HepG2 (cell line): ENCODE data around the gene P3H4. TPM values are rescaled to one million over a fixed set of nuclear protein-coding genes. Genes with fewer than 3 reads are reported as not detected.
A peak's percentile ranks its signal among the peaks of the same experiment; 100 is the strongest.

Source experiments
- CENPT ChIP-seq: sonication (generic); formaldehyde crosslinking; IDR thresholded peaks from 2 replicates; pipeline ENCODE4 v1.8.0; 2022; ENCODE audit warnings: low read depth, mild to moderate bottlenecking, moderate library complexity, missing genetic modification reagents
- ETV6 ChIP-seq: sonication (generic); formaldehyde crosslinking; conservative IDR thresholded peaks from 2 replicates; pipeline ENCODE4 v1.4.0; 2020; ENCODE audit warnings: missing genetic modification reagents
- NR1H2 ChIP-seq: sonication (generic); formaldehyde crosslinking; IDR thresholded peaks from 2 replicates; pipeline ENCODE4 v1.8.1; 2022; ENCODE audit warnings: low read depth, missing genetic modification reagents, borderline replicate concordance
- PAXIP1 ChIP-seq: sonication (generic); formaldehyde crosslinking; conservative IDR thresholded peaks from 2 replicates; pipeline ENCODE4 v1.4.0; 2020; ENCODE audit warnings: mild to moderate bottlenecking, missing genetic modification reagents, moderate library complexity
- PRMT3 ChIP-seq: sonication (generic); formaldehyde crosslinking; IDR thresholded peaks from 2 replicates; pipeline ENCODE4 v1.8.1; 2022; ENCODE audit warnings: low read depth, mild to moderate bottlenecking, moderate library complexity, missing genetic modification reagents, borderline replicate concordance
- YEATS4 ChIP-seq: sonication (generic); formaldehyde crosslinking; IDR thresholded peaks from 2 replicates; pipeline ENCODE4 v1.4.0; 2020; ENCODE audit warnings: missing genetic modification reagents, borderline replicate concordance
- ZNF124 ChIP-seq: sonication (generic); formaldehyde crosslinking; IDR thresholded peaks from 2 replicates; pipeline ENCODE4 v1.4.0; 2020; ENCODE audit warnings: missing genetic modification reagents
- ZNF451 ChIP-seq: sonication (generic); formaldehyde crosslinking; IDR thresholded peaks from 2 replicates; pipeline ENCODE4 v1.5.0; 2020; ENCODE audit warnings: mild to moderate bottlenecking, missing genetic modification reagents
- ZNF496 ChIP-seq: sonication (generic); formaldehyde crosslinking; IDR thresholded peaks from 2 replicates; pipeline ENCODE4 v1.8.1; 2023; ENCODE audit warnings: mild to moderate bottlenecking, moderate library complexity, missing genetic modification reagents; ENCODE audit not compliant: insufficient replicate concordance
- ZNF547 ChIP-seq: sonication (generic); formaldehyde crosslinking; IDR thresholded peaks from 2 replicates; pipeline ENCODE4 v1.5.1; 2020; ENCODE audit warnings: mild to moderate bottlenecking, missing genetic modification reagents
- ZNF766 ChIP-seq: sonication (generic); formaldehyde crosslinking; IDR thresholded peaks from 2 replicates; pipeline ENCODE4 v1.5.0; 2020; ENCODE audit warnings: missing genetic modification reagents, borderline replicate concordance
- ZNF782 ChIP-seq: sonication (generic); formaldehyde crosslinking; IDR thresholded peaks from 2 replicates; pipeline ENCODE4 v1.4.0; 2020; ENCODE audit warnings: missing genetic modification reagents, mild to moderate bottlenecking, borderline replicate concordance
- ZNF878 ChIP-seq: sonication (generic); formaldehyde crosslinking; IDR thresholded peaks from 2 replicates; pipeline ENCODE4 v1.8.1; 2023; ENCODE audit warnings: mild to moderate bottlenecking, missing genetic modification reagents, moderate library complexity
- polyA plus RNA-seq, 8 experiments: library from polyadenylated mRNA; depleted of rRNA in 3 of 8; stranded (reverse) in 7 of 8; unstranded in 1 of 8; fragments of >200 nt; fragmentation: Illumina TruSeq in 4 of 8; extraction: Trizol in 4 of 8; gene quantifications; 2 replicates each; pipeline versions ENCODE4 v1.2.1 to v1.2.3, GENCODE V29; 2011 to 2016; ENCODE audit warnings: low read depth in 4 of 8, missing spikeins in 1 of 8, mixed read lengths in 1 of 8; ENCODE audit not compliant: insufficient read depth in 1 of 8
- total RNA-seq, 5 experiments: library from RNA; depleted of rRNA; stranded (reverse); fragments of >200 nt; fragmentation: Illumina TruSeq; extraction: Trizol; gene quantifications; 2 replicates each; pipeline ENCODE4 v1.2.3, GENCODE V29; 2016; ENCODE audit warnings: low read depth in 1 of 5
- TF ChIP-seq, protein P1 (sequence below): sonication (generic); formaldehyde crosslinking; IDR thresholded peaks from 2 replicates; pipeline ENCODE4 v1.4.0; 2020; ENCODE audit warnings: missing genetic modification reagents, borderline replicate concordance
- TF ChIP-seq, protein P2 (sequence below): sonication (generic); formaldehyde crosslinking; IDR thresholded peaks from 2 replicates; pipeline ENCODE4 v1.4.0; 2020; ENCODE audit warnings: missing genetic modification reagents
- TF ChIP-seq, protein P3 (sequence below): sonication (generic); formaldehyde crosslinking; IDR thresholded peaks from 2 replicates; pipeline ENCODE4 v1.5.0; 2020; ENCODE audit warnings: missing genetic modification reagents
- TF ChIP-seq, protein P4 (sequence below): sonication (generic); formaldehyde crosslinking; conservative IDR thresholded peaks from 2 replicates; pipeline ENCODE4 v1.8.0; 2022; ENCODE audit warnings: mild to moderate bottlenecking, moderate library complexity, missing genetic modification reagents

P3H4 gene
- total and polyA plus RNA-seq, 2 of the 13 experiments (the other 11 are each of a cell fraction or from before 2014, with no cell fraction given): 37.1 to 50.6 TPM

DNA sequence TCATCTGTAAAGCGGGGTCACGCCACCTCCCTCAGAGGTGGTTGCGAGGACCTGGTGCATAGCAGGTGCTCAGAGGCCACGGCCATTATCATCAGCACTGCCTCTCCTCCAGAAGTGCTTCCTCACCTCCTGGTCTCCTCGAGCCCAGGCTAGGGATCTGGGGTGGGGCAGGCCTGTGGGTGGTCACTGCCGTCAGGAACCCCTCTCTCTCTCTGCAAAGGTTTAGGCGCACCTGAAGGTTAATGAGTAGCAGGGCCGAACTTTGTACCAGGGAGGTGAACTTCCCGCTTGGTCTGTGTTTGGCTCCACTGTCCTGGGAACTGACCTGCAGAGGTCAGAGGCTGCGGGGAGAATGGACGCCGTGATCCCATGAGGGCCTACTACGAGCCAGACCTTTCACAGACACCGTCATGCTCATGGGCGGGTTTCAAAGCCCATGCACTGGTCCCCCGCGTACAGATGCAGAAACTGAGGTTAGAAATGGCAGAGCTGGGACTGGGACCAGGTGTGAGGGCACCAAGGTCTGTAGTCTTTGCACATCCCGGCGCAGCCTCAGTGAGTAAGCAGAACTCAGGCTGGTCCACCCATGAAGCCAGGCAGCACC lies 39.1 kb downstream of the P3H4 start (continued):
- TF ChIP-seq, protein P1, sequence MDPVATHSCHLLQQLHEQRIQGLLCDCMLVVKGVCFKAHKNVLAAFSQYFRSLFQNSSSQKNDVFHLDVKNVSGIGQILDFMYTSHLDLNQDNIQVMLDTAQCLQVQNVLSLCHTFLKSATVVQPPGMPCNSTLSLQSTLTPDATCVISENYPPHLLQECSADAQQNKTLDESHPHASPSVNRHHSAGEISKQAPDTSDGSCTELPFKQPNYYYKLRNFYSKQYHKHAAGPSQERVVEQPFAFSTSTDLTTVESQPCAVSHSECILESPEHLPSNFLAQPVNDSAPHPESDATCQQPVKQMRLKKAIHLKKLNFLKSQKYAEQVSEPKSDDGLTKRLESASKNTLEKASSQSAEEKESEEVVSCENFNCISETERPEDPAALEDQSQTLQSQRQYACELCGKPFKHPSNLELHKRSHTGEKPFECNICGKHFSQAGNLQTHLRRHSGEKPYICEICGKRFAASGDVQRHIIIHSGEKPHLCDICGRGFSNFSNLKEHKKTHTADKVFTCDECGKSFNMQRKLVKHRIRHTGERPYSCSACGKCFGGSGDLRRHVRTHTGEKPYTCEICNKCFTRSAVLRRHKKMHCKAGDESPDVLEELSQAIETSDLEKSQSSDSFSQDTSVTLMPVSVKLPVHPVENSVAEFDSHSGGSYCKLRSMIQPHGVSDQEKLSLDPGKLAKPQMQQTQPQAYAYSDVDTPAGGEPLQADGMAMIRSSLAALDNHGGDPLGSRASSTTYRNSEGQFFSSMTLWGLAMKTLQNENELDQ: no peak
- TF ChIP-seq, protein P2, sequence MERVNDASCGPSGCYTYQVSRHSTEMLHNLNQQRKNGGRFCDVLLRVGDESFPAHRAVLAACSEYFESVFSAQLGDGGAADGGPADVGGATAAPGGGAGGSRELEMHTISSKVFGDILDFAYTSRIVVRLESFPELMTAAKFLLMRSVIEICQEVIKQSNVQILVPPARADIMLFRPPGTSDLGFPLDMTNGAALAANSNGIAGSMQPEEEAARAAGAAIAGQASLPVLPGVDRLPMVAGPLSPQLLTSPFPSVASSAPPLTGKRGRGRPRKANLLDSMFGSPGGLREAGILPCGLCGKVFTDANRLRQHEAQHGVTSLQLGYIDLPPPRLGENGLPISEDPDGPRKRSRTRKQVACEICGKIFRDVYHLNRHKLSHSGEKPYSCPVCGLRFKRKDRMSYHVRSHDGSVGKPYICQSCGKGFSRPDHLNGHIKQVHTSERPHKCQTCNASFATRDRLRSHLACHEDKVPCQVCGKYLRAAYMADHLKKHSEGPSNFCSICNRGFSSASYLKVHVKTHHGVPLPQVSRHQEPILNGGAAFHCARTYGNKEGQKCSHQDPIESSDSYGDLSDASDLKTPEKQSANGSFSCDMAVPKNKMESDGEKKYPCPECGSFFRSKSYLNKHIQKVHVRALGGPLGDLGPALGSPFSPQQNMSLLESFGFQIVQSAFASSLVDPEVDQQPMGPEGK (CRISPR knock-in tag): 0 out of 2 replicates have a peak, but pooled peaks have one; percentile 36
- TF ChIP-seq ETV6 (CRISPR knock-in tag) (0 out of 2 replicates have a peak, but pooled peaks have one; percentile 21), ZNF782 (CRISPR knock-in tag) (peak; percentile 78; the same call in 1 of the 2 replicates), PRMT3 (0 out of 2 replicates have a peak, but pooled peaks have one; percentile 67), YEATS4 (CRISPR knock-in tag) (peak; percentile 57; the same call in 1 of the 2 replicates), ZNF766 (no peak), CENPT (CRISPR knock-in tag) (0 out of 2 replicates have a peak, but pooled peaks have one; percentile 43), ZNF124 (peak; percentile 57; the same call in 1 of the 2 replicates), PAXIP1 (CRISPR knock-in tag) (peak; percentile 98), ZNF878 (CRISPR knock-in tag) (no peak), ZNF451 (CRISPR knock-in tag) (peak; percentile 73; the same call in 1 of the 2 replicates), ZNF547 (peak; percentile 47; the same call in 1 of the 2 replicates), ZNF496 (CRISPR knock-in tag) (no peak), NR1H2 (CRISPR knock-in tag) (peak; percentile 41; the same call in 1 of the 2 replicates)
- TF ChIP-seq, protein P3, sequence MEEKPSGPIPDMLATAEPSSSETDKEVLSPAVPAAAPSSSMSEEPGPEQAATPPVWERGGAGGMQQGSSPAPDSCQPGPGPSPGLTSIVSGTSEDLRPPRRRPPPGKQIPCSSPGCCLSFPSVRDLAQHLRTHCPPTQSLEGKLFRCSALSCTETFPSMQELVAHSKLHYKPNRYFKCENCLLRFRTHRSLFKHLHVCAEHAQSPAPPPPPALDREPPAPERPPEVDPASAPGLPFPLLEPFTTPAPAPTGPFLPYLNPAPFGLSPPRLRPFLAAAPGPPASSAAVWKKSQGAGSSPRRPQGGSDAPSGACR (CRISPR knock-in tag): peak; percentile 97
- TF ChIP-seq, protein P4, sequence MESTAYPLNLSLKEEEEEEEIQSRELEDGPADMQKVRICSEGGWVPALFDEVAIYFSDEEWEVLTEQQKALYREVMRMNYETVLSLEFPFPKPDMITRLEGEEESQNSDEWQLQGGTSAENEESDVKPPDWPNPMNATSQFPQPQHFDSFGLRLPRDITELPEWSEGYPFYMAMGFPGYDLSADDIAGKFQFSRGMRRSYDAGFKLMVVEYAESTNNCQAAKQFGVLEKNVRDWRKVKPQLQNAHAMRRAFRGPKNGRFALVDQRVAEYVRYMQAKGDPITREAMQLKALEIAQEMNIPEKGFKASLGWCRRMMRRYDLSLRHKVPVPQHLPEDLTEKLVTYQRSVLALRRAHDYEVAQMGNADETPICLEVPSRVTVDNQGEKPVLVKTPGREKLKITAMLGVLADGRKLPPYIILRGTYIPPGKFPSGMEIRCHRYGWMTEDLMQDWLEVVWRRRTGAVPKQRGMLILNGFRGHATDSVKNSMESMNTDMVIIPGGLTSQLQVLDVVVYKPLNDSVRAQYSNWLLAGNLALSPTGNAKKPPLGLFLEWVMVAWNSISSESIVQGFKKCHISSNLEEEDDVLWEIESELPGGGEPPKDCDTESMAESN (CRISPR knock-in tag): peak; percentile 69; the same call in 1 of the 2 replicates
